Activated CD8-positive, alpha-beta memory T cell treated with anti-CD3 and anti-CD28 coated beads for 24 hours (primary cell): ENCODE data around the gene SLC39A13.

Source experiments
- DNase-seq: peaks from one replicate; pipeline ENCODE4 v3.0.0-alpha.2; 2020

SLC39A13 gene

GRCh38 chr11:47461876-47462275, 53.5 kb downstream of the SLC39A13 start:
- no peak for DNase-seq

- no peak for DNase-seq
Measured at GRCh38 chr11:47464483-47464882, 56.1 kb downstream of the SLC39A13 start.
